Karpas-422 (cell line): ENCODE measurements around the gene CD70. TPM values are rescaled to one million over a fixed set of nuclear protein-coding genes. Genes with fewer than 3 reads are reported as not detected.
A peak's percentile ranks its signal among the peaks of the same experiment; 100 is the strongest.

Source experiments
- DNase-seq: peaks from one replicate; pipeline ENCODE4 v3.0.0-alpha.2; 2015
- H2AFZ ChIP-seq: fragments of 200-600 bp; sonication (generic); 2 replicates; pipeline ENCODE4 v1.6.1; 2014; ENCODE audit warnings: antibody characterized with exemption, low read length, mixed read lengths
- H3K27ac ChIP-seq: fragments of 200-600 bp; sonication (generic); 2 replicates; pipeline ENCODE4 v1.5.1; 2014; ENCODE audit warnings: mild to moderate bottlenecking, low read length, moderate library complexity
- H3K27me3 ChIP-seq: fragments of 200-600 bp; sonication (generic); 2 replicates; pipeline ENCODE4 v1.6.1; 2014; ENCODE audit warnings: low read length, mixed read lengths
- H3K36me3 ChIP-seq: fragments of 200-600 bp; sonication (generic); 2 replicates; pipeline ENCODE4 v1.6.1; 2014; ENCODE audit warnings: low read length, mixed read lengths; ENCODE audit not compliant: insufficient read depth
- H3K4me1 ChIP-seq: fragments of 200-600 bp; sonication (generic); 2 replicates; pipeline ENCODE4 v1.6.1; 2014; ENCODE audit warnings: mild to moderate bottlenecking, low read length, mixed read lengths
- H3K4me2 ChIP-seq: fragments of 200-600 bp; sonication (generic); 2 replicates; pipeline ENCODE4 v1.6.1; 2014; ENCODE audit warnings: low read length, low read depth, mild to moderate bottlenecking; ENCODE audit not compliant: poor library complexity, severe bottlenecking
- H3K4me3 ChIP-seq: fragments of 200-600 bp; sonication (generic); 2 replicates; pipeline ENCODE4 v1.5.1; 2014; ENCODE audit warnings: mild to moderate bottlenecking, antibody characterized with exemption, low read length, mixed read lengths
- H3K79me2 ChIP-seq: fragments of 200-600 bp; sonication (generic); 2 replicates; pipeline ENCODE4 v1.6.1; 2014; ENCODE audit warnings: mild to moderate bottlenecking, low read length, mixed read lengths
- H3K9ac ChIP-seq: fragments of 200-600 bp; sonication (generic); 2 replicates; pipeline ENCODE4 v1.6.0; 2014; ENCODE audit warnings: low read length
- H3K9me2 ChIP-seq: fragments of 200-600 bp; sonication (generic), shearing (Covaris generic); replicated peaks from 2 replicates; pipeline ENCODE4 v1.6.0; 2014; ENCODE audit warnings: mild to moderate bottlenecking, low read length, moderate library complexity; ENCODE audit not compliant: insufficient read depth
- H3K9me3 ChIP-seq: fragments of 300-700, 200-600 bp; sonication (generic); 2 replicates; pipeline ENCODE4 v1.6.1; 2014; ENCODE audit warnings: low read length, mixed read lengths
- H4K20me1 ChIP-seq: fragments of 200-600 bp; sonication (generic); 2 replicates; pipeline ENCODE4 v1.6.1; 2014; ENCODE audit warnings: mild to moderate bottlenecking, antibody characterized with exemption, low read length, low read depth; ENCODE audit not compliant: insufficient read depth
- total RNA-seq: library from RNA; depleted of rRNA; stranded (reverse); fragments of >200 nt; shearing (Covaris generic); gene quantifications from 2 replicates; pipeline ENCODE4 v1.2.3, GENCODE V29; 2014; ENCODE audit warnings: low replicate concordance

Gene CD70
- total RNA-seq, 1 experiment from 2014 or later, result 12.6 TPM

DNA sequence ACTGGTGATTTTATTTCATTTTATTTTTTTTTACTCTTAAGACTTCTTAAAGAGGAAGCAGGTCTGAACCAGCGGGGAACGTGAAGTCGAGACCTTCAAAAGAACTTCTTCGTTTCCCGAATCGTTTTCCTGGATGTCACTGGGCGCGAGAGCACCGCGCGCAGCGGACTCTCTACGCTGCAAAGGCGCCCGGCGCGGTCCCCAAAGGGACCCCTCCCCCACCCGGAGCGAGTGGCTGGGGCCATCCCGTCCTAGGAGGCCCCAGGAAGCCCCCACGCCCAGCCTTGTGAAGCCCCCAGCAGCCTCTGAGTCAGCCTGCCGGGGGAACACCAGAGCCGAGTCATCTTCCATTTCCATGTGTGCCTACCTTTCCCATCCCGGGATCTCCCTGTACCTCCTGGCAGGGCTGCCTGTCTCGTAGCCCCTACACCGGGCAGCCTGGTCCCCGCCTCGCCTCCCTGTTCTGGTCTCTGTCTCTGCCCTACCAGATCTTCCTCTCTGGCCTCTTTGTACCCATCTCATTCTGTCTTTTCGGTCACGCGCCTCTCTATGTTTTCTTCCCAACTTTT is 608 bp downstream of the CD70 start:
- H3K79me2 ChIP-seq, result no peaks in the 10 kb centered on the region
- DNase-seq, result peak; percentile 54
- H3K4me3 ChIP-seq, result peak overlapping the region; percentile 52; the same call in 1 of the 2 replicates
- no peaks in the 10 kb centered on the region for H3K9me2 ChIP-seq
- no peaks in the 10 kb centered on the region for H3K9me3 ChIP-seq
- H2AFZ ChIP-seq, result 0 out of 2 replicates have a peak overlapping the region, but pooled peaks have one; percentile 21
- H3K9ac ChIP-seq, result peak overlapping the region; percentile 50
- no peak overlapping the region for H3K27ac ChIP-seq
- no peaks in the 10 kb centered on the region for H3K27me3 ChIP-seq
- no peaks in the 10 kb centered on the region for H3K36me3 ChIP-seq
- H3K4me2 ChIP-seq, result peak overlapping the region; percentile 69
- peaks cover 60% of the 10 kb centered on the region for H3K4me1 ChIP-seq
- H4K20me1 ChIP-seq, result no peaks in the 10 kb centered on the region

- Histone ChIP-seq H3K4me2 (peak overlapping the region; percentile 69), H3K4me3 (peak overlapping the region; percentile 52; the same call in 1 of the 2 replicates), H2AFZ (no peak overlapping the region), H3K27me3 (no peaks in the 10 kb centered on the region), H3K27ac (no peak overlapping the region), H3K4me1 (peaks cover 60% of the 10 kb centered on the region), H3K79me2 (no peaks in the 10 kb centered on the region), H4K20me1 (no peaks in the 10 kb centered on the region), H3K9me2 (no peaks in the 10 kb centered on the region), H3K9me3 (no peaks in the 10 kb centered on the region), H3K36me3 (no peaks in the 10 kb centered on the region), H3K9ac (peak overlapping the region; percentile 50)
- DNase-seq, result no peak
Observed at GRCh38 chr19:6589711-6590257, 1.2 kb downstream of the CD70 start.

DNA sequence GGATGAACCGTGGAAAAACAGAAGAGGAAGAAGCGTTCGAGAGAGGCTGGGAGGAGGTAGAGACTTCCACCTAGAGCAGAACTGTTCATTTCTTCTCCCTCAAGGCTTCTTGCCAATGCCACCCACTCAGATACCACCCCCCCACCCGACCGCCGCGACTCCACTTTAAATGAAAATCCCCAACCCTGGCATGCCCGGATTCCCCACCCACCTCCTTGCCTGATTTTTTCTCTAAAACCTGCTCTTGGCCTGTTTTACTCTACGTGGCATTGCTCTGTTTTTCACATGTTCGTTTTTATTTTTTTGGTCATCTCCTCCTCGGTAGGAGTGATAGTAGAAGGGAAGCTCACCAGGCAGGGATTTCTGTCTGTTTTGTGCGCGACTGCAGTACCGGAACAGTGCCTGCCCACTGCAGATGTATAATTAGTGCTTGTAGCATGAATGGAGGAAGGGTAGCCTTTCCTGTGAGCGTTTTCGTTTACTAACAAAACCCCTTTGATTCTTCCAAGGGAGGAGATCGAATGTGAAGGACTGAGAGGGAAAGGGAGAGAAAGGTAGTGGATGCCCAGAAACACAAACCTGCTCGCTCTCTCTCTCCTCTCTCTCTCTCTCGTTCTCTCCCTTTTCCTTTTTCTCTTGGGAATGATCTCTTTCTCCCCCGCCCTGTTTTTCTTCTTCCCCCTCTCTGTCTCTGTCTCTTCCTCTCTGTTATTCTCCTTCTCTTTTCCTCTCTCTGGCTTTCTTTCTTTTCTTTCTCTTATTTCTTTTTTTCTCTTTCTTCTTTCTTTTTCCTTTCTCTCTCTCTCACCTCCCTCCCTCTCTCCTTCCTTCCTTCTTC is 2.2 kb downstream of the CD70 start:
- H3K9ac ChIP-seq, result peak overlapping the region; percentile 58
- peak overlapping the region; percentile 69 for H3K4me2 ChIP-seq
- H3K9me3 ChIP-seq, result no peaks in the 10 kb centered on the region
- H3K27me3 ChIP-seq, result no peaks in the 10 kb centered on the region
- H3K36me3 ChIP-seq, result no peaks in the 10 kb centered on the region
- H3K27ac ChIP-seq, result no peak overlapping the region; the same call in 1 of the 2 replicates
- peak overlapping the region; percentile 60 for H3K4me3 ChIP-seq
- no peaks in the 10 kb centered on the region for H4K20me1 ChIP-seq
- peak; percentile 59 for DNase-seq
- H3K9me2 ChIP-seq, result no peaks in the 10 kb centered on the region
- no peaks in the 10 kb centered on the region for H3K79me2 ChIP-seq
- peaks cover 54% of the 10 kb centered on the region for H3K4me1 ChIP-seq
- H2AFZ ChIP-seq, result no peak overlapping the region

- Histone ChIP-seq H3K4me3 (peak overlapping the region; percentile 60), H3K27ac (no peak overlapping the region), H3K4me1 (peaks cover 54% of the 10 kb centered on the region), H3K9ac (peak overlapping the region; percentile 58), H3K79me2 (no peaks in the 10 kb centered on the region), H4K20me1 (no peaks in the 10 kb centered on the region), H3K9me3 (no peaks in the 10 kb centered on the region), H3K9me2 (no peaks in the 10 kb centered on the region), H3K27me3 (no peaks in the 10 kb centered on the region), H3K36me3 (no peaks in the 10 kb centered on the region), H3K4me2 (peak overlapping the region; percentile 69), H2AFZ (no peak overlapping the region)
- DNase-seq, result peak; percentile 65
Observed at GRCh38 chr19:6587998-6588507, 2.9 kb downstream of the CD70 start.

- H3K27ac ChIP-seq, result no peak overlapping the region
- H3K9me3 ChIP-seq, result no peaks in the 10 kb centered on the region
- DNase-seq, result peak; percentile 81
- H3K27me3 ChIP-seq, result no peaks in the 10 kb centered on the region
- H3K4me2 ChIP-seq, result peak overlapping the region; percentile 69
- no peaks in the 10 kb centered on the region for H3K9me2 ChIP-seq
- H3K36me3 ChIP-seq, result no peaks in the 10 kb centered on the region
- peak overlapping the region; percentile 58 for H3K9ac ChIP-seq
- H2AFZ ChIP-seq, result peak overlapping the region; percentile 82
- H3K4me3 ChIP-seq, result peak overlapping the region; percentile 60
- no peaks in the 10 kb centered on the region for H4K20me1 ChIP-seq
- H3K4me1 ChIP-seq, result peaks cover 50% of the 10 kb centered on the region
- H3K79me2 ChIP-seq, result no peaks in the 10 kb centered on the region
Observed at GRCh38 chr19:6587093-6587820, 3.7 kb downstream of the CD70 start.

- no peak for DNase-seq
- Histone ChIP-seq H3K9me2 (no peaks in the 10 kb centered on the region), H3K9ac (peak overlapping the region; percentile 58), H3K4me2 (peak overlapping the region; percentile 69), H3K79me2 (no peaks in the 10 kb centered on the region), H3K27ac (no peak overlapping the region), H3K4me1 (peaks cover 49% of the 10 kb centered on the region), H3K4me3 (peak overlapping the region; percentile 60), H4K20me1 (no peaks in the 10 kb centered on the region), H3K9me3 (no peaks in the 10 kb centered on the region), H3K36me3 (no peaks in the 10 kb centered on the region), H2AFZ (peak overlapping the region; percentile 82; the same call in 1 of the 2 replicates), H3K27me3 (no peaks in the 10 kb centered on the region)
Observed at GRCh38 chr19:6586726-6587092, 4.2 kb downstream of the CD70 start.

DNA sequence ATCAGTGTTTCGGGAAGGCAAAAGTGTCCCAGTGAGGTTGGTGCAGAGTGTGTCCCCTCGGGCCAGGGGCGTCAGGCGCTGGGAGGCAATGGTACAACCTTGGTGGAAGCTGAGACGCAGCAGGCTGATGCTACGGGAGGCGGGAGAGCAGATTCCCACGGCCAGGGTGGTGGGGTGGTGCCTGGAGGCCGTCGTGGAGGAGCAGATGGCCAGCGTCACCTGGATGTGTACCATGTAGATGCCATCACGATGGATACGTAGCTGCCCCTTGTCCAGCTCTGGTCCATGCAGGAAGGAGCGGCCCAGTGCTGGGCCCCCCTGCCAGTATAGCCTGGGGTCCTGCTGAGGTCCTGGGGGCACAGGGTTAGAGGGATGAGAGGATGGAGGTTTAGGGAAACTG is 4.9 kb downstream of the CD70 start:
- Histone ChIP-seq H4K20me1 (no peaks in the 10 kb centered on the region), H3K4me2 (no peak overlapping the region), H3K27ac (no peak overlapping the region), H3K9me2 (no peaks in the 10 kb centered on the region), H3K4me1 (peaks cover 46% of the 10 kb centered on the region), H3K9ac (no peak overlapping the region), H3K4me3 (no peak overlapping the region), H3K9me3 (no peaks in the 10 kb centered on the region), H3K27me3 (no peaks in the 10 kb centered on the region), H3K79me2 (no peaks in the 10 kb centered on the region), H3K36me3 (no peaks in the 10 kb centered on the region), H2AFZ (no peak overlapping the region)
- no peak for DNase-seq
